Measurements from ENCODE around the gene TFPT. TPM values are rescaled to one million over a fixed set of nuclear protein-coding genes. Genes with fewer than 3 reads are reported as not detected.
A peak's percentile ranks its signal among the peaks of the same experiment; 100 is the strongest.

The TFPT gene
- total RNA-seq, 2 donors from 2014 or later = 30.7 to 52.0 TPM

DNA sequence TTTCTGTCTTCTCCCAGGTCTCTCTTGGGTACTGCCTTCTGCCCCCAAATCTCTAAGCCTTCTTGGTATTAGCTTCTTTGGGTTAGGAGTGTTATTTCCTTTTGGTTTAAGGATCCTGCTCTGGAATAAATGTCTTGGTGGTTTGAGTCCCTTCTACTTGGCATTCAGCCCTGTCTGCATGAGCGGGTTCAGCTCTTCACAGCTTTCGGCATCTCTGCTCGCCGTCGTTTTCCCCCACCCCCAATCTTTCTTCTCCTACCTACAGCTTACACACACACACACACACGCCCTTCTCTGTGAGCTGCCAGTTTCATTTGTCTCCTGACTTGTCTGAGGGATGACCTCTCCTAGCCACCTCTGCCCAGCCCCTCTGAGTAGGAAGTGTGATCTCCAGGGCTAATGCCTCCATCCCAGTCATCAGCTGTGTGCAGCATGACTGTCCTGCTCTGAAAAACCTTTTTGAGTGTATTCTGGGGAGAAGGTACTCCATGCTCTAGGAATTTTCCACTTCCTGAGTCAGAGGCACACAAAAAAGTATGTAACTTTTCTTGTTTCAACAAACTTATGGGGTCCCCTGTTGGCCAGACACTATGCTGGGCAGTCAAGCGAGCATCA lies 26.8 kb upstream of the TFPT start:
- H3K4me1 ChIP-seq (replicated peaks) = peaks cover 7% of the 10 kb centered on the region
- no peak overlapping the region for H3K4me3 ChIP-seq
- H3K9me3 ChIP-seq = no peaks in the 10 kb centered on the region
- no peaks in the 10 kb centered on the region for H3K27me3 ChIP-seq (replicated peaks; ENCODE audit: insufficient read depth)
- H3K36me3 ChIP-seq = peaks cover 26 to 45% of the 10 kb centered on the region in 2 donors
- DNase-seq (ENCODE audit: low spot score) = no peak
- TF ChIP-seq POLR2AphosphoS5 (IDR thresholded peaks at IDR 0.05) (no peak), POLR2A (IDR thresholded peaks at IDR 0.05) (no peak)
- TF ChIP-seq, protein P1, sequence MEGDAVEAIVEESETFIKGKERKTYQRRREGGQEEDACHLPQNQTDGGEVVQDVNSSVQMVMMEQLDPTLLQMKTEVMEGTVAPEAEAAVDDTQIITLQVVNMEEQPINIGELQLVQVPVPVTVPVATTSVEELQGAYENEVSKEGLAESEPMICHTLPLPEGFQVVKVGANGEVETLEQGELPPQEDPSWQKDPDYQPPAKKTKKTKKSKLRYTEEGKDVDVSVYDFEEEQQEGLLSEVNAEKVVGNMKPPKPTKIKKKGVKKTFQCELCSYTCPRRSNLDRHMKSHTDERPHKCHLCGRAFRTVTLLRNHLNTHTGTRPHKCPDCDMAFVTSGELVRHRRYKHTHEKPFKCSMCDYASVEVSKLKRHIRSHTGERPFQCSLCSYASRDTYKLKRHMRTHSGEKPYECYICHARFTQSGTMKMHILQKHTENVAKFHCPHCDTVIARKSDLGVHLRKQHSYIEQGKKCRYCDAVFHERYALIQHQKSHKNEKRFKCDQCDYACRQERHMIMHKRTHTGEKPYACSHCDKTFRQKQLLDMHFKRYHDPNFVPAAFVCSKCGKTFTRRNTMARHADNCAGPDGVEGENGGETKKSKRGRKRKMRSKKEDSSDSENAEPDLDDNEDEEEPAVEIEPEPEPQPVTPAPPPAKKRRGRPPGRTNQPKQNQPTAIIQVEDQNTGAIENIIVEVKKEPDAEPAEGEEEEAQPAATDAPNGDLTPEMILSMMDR (IDR thresholded peaks at IDR 0.05) = no peak
- intact Hi-C loops (cut with DNase I) = no loop called here
- H3K27ac ChIP-seq = no peak overlapping the region
- WGBS = 84% methylated on average over 7 of the region's 7 CpGs

- H3K4me3 ChIP-seq = no peak overlapping the region
- H3K36me3 ChIP-seq = peaks cover 20 to 36% of the 10 kb centered on the region in 2 donors
- H3K27ac ChIP-seq = no peak overlapping the region
- DNase-seq (ENCODE audit: low spot score) = no peak
- H3K27me3 ChIP-seq (replicated peaks; ENCODE audit: insufficient read depth) = no peaks in the 10 kb centered on the region
- no peak for TF ChIP-seq POLR2AphosphoS5 (IDR thresholded peaks at IDR 0.05)
- TF ChIP-seq, protein P1 (IDR thresholded peaks at IDR 0.05) = no peak
- TF ChIP-seq POLR2A (IDR thresholded peaks at IDR 0.05) = no peak
- intact Hi-C loops (cut with DNase I) = no loop called here
- peaks cover 7% of the 10 kb centered on the region for H3K4me1 ChIP-seq (replicated peaks)
- H3K9me3 ChIP-seq = no peaks in the 10 kb centered on the region
- WGBS = 81% methylated on average over 3 of the region's 3 CpGs
Measured at GRCh38 chr19:54141356-54141755, 25.9 kb upstream of the TFPT start.

- peak overlapping the region; percentile 92 to 97 for H3K27ac ChIP-seq
- no peak for DNase-seq (ENCODE audit: low spot score)
- 17% methylated on average over 29 of the region's 31 CpGs for WGBS
- peaks cover 9 to 10% of the 10 kb centered on the region in 2 donors for H3K36me3 ChIP-seq
- H3K9me3 ChIP-seq = no peaks in the 10 kb centered on the region
- no peaks in the 10 kb centered on the region for H3K27me3 ChIP-seq (replicated peaks; ENCODE audit: insufficient read depth)
- no peak for TF ChIP-seq POLR2A (IDR thresholded peaks at IDR 0.05)
- TF ChIP-seq POLR2AphosphoS5 (IDR thresholded peaks at IDR 0.05) = no peak
- TF ChIP-seq, protein P1 (IDR thresholded peaks at IDR 0.05) = no peak
- H3K4me1 ChIP-seq (replicated peaks) = peaks cover 7% of the 10 kb centered on the region
- peak overlapping the region; percentile 94 to 99 for H3K4me3 ChIP-seq
- intact Hi-C loops (cut with DNase I) = loop anchor here (10.0 kb wide), 1 partner anchor 274 kb away; the partner anchor contains the start of gene MYADM
Measured at GRCh38 chr19:54138489-54139256, 23.2 kb upstream of the TFPT start.

- DNase-seq (ENCODE audit: low spot score) = no peak
Measured at GRCh38 chr19:54137699-54138488, 22.4 kb upstream of the TFPT start, which contains the start of gene CNOT3. Gene CNOT3 (plus strand): TSS chr19:54137762. CDS start chr19:54142979, 5,217 bp downstream.

More at GRCh38 chr19:54137699-54138488, 22.4 kb upstream of the TFPT start, which contains the start of gene CNOT3:
- TF ChIP-seq, protein P1 (IDR thresholded peaks at IDR 0.05) = no peak
- TF ChIP-seq POLR2A (IDR thresholded peaks at IDR 0.05) = peak; percentile 94
- Histone ChIP-seq H3K9me3 (no peaks in the 10 kb centered on the region), H3K27ac (peak within 1 kb of the TSS; percentile 92 to 97), H3K4me1 (replicated peaks) (peaks cover 7% of the 10 kb centered on the region), H3K27me3 (replicated peaks; ENCODE audit: insufficient read depth) (no peaks in the 10 kb centered on the region), H3K4me3 (peak within 1 kb of the TSS; percentile 94 to 99), H3K36me3 (peaks cover 3 to 5% of the 10 kb centered on the region in 2 donors)
- intact Hi-C loops (cut with DNase I) = loop anchor here (2.0 to 10.0 kb wide), 2 partner anchors 21 to 273 kb away; partner anchors contain the start of genes LENG1 and MYADM
- WGBS = under 1% methylated on average over 85 of the region's 103 CpGs
